BE2C (cell line): ENCODE measurements around the gene MT1F.
"Not testable (repeated sequence)": the region's sequence is repeated elsewhere in the genome, so short reads cannot be mapped to it uniquely, and the experiment has no call there.

Experiments used
- DNase-seq: peaks from one replicate; pipeline ENCODE4 v3.0.0-alpha.2; 2020
- H3K27me3 ChIP-seq: fragments of 250-450 bp; sonication (Bioruptor Pico); 2 replicates; pipeline ENCODE4 v1.5.1; 2020; ENCODE audit warnings: mild to moderate bottlenecking
- H3K36me3 ChIP-seq: fragments of 250-450 bp; sonication (Bioruptor Pico); 2 replicates; pipeline ENCODE4 v1.5.1; 2020; ENCODE audit warnings: mild to moderate bottlenecking
- H3K4me1 ChIP-seq: fragments of 250-450 bp; sonication (Bioruptor Pico); 2 replicates; pipeline ENCODE4 v1.5.1; 2020
- H3K4me3 ChIP-seq: 2 replicates; pipeline ENCODE4 v1.5.1; 2011; ENCODE audit warnings: low read depth, low read length
- H3K9me3 ChIP-seq: fragments of 250-450 bp; sonication (Bioruptor Pico); 2 replicates; pipeline ENCODE4 v1.5.1; 2020
- CTCF ChIP-seq: IDR thresholded peaks from 2 replicates; pipeline ENCODE4 v1.5.1; 2012; ENCODE audit warnings: mild to moderate bottlenecking, low read depth, low read length

MT1F gene

GRCh38 chr16:56653218-56653617, 4.5 kb upstream of the MT1F start:
- H3K36me3 ChIP-seq: no peaks in the 10 kb centered on the region
- TF ChIP-seq CTCF: no peak
- H3K4me1 ChIP-seq: no peaks in the 10 kb centered on the region
- DNase-seq: no peak
- H3K27me3 ChIP-seq: peaks cover 7% of the 10 kb centered on the region
- no peak overlapping the region for H3K4me3 ChIP-seq
- no peaks in the 10 kb centered on the region for H3K9me3 ChIP-seq

GRCh38 chr16:56658327-56658875, 642 bp downstream of the MT1F start:
- Histone ChIP-seq H3K9me3 (no peaks in the 10 kb centered on the region), H3K27me3 (peaks cover 58% of the 10 kb centered on the region), H3K4me3 (no peak overlapping the region; the same call in 1 of the 2 replicates), H3K4me1 (no peaks in the 10 kb centered on the region), H3K36me3 (no peaks in the 10 kb centered on the region)
- TF ChIP-seq CTCF: no peak
- DNase-seq: no peak

- no peaks in the 10 kb centered on the region for H3K36me3 ChIP-seq
- H3K27me3 ChIP-seq: peaks cover 92% of the 10 kb centered on the region
- no peaks in the 10 kb centered on the region for H3K4me1 ChIP-seq
- DNase-seq: no peak
- no peak overlapping the region; the same call in 1 of the 2 replicates for H3K4me3 ChIP-seq
- no peaks in the 10 kb centered on the region for H3K9me3 ChIP-seq
- no peak for TF ChIP-seq CTCF
These were observed 4.9 kb downstream of the MT1F start for GRCh38 chr16:56662357-56663354.

GRCh38 chr16:56664506-56664905, 6.7 kb downstream of the MT1F start:
- TF ChIP-seq CTCF: no peak
- Histone ChIP-seq H3K9me3 (no peaks in the 10 kb centered on the region), H3K36me3 (no peaks in the 10 kb centered on the region), H3K4me1 (no peaks in the 10 kb centered on the region), H3K27me3 (peaks cover 93% of the 10 kb centered on the region), H3K4me3 (no peak overlapping the region)
- no peak for DNase-seq

GRCh38 chr16:56665286-56666261, 7.8 kb downstream of the MT1F start:
- not testable (repeated sequence) for H3K36me3 ChIP-seq, DNase-seq, H3K4me3 ChIP-seq, H3K4me1 ChIP-seq, H3K9me3 ChIP-seq
- H3K27me3 ChIP-seq: peaks cover 93% of the 10 kb centered on the region
